OCI-M2 (cell line): ENCODE results near the gene MAGEA8.
"Not testable (repeated sequence)": the region's sequence is repeated elsewhere in the genome, so short reads cannot be mapped to it uniquely, and the experiment has no call there.

Source experiments
- DNase-seq: peaks from one replicate; lab custom pipeline; 2025; ENCODE audit not compliant: unreplicated experiment; lab: John Stamatoyannopoulos, UW

Gene MAGEA8

GRCh38 chrX:149903889-149904748 lies 23.1 kb downstream of the MAGEA8 start:
- peak; percentile 7 for DNase-seq

DNA sequence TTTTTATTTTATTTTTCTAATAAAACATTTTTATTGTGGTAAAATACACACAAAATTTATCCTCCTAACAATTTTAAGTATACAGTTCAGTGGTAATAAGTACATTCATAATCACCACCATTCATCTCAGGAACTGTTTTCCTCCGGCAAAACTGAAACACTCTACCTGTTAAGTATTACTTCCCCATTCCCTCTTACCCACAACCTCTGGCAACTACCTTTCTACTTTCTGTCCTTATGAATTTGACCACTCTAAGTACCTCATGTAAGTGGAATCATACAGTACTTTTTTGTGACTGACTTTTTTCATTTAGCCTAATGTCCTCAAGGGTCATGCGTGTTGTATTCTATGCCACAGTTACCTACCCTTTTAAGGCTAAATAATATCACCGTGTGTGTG lies 27.3 kb downstream of the MAGEA8 start:
- no peak for DNase-seq

DNA sequence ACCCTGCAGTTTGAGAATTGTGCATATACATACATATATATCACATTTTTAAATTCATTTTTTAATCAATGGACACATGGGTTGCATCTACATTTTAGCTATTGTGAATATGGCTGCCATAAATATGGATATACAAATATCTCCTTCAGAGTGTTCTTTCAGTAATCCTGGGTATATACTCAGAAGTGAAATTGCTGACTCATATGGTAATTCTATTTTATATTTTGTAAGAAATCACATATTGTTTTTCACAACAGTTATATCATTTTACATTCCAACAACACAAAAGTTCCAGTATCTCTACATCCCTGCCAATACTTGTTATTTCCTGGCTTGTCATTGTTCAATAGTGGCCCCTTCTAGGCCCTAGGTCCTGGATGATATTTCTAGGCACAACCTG lies 27.7 kb downstream of the MAGEA8 start:
- DNase-seq = no peak

DNA sequence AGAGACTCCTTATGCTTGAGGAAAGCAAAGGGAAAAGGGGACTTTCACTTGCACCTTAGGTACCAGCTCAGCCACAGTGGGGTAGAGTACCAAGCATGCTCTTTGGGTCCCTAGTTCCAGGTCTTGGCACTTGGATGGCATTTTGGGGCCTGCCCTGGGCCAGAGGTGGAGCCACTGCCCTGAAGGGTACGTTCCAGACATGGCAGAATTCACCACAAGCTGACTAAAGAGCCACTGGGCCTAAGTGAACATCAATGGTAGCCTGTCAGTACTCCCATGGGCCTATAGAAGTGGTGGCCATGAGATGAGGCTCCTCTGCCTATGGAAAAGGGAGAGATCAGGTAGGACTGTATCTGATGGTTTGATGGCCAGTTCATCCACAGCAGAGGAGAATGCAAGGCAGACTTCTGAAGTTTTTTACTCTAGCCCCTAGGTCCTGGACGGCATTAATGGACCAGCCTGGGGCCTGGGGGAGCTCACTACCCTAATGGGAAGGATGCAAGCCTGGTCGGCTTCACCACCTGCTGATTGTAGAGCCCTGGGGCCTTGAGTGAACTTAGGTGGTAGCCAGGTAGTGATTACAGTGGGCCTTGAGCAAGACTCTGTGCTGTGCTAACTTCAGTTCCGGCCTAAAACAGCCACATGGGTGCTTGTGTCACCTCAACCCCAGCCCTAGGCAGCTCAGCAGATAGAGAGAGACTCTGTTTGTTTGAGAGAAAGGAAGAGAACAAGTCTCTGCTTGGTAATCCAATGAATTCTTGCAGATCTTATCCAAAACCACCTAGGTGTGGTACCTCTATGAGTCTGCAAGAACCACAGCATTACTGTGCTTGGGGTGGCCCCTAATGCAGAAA lies 28.6 kb downstream of the MAGEA8 start:
- DNase-seq = no peak

GRCh38 chrX:149910178-149910695 lies 29.3 kb downstream of the MAGEA8 start:
- no peak for DNase-seq

DNA sequence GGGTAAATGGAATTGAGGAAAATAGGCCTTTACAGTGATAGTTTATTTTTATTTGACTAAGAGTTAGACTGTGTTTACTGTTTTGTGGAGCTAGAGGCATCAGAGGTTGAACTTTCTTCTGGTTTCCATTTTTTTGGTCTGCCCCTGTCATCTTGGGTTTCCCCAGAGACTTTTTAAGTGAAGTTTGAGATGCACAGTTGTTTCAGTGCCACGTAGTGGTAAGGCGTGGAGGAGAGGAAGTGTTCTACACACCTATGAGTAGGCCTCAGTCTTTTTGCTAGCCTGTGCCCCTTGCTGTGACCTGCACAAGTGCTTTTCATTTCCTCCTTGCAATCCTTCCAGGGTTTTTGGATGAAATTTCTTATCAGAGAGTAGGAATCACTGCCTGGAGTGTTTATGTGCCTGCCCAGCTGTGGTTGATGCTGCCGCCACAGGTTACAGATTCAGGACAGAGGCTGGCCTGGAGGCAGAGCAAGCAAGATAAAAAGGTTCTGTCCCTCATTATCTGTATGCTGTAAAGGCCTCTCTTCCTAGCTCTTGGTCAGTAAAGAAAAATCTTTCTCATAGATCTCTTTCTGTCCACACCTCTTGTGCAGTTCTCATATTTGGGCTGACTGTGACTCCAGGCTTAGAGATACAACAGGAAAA lies 35.9 kb downstream of the MAGEA8 start:
- no peak for DNase-seq

GRCh38 chrX:149923836-149924235 lies 42.9 kb downstream of the MAGEA8 start:
- not testable (repeated sequence) for DNase-seq

GRCh38 chrX:149924434-149924833 lies 43.5 kb downstream of the MAGEA8 start:
- not testable (repeated sequence) for DNase-seq

DNA sequence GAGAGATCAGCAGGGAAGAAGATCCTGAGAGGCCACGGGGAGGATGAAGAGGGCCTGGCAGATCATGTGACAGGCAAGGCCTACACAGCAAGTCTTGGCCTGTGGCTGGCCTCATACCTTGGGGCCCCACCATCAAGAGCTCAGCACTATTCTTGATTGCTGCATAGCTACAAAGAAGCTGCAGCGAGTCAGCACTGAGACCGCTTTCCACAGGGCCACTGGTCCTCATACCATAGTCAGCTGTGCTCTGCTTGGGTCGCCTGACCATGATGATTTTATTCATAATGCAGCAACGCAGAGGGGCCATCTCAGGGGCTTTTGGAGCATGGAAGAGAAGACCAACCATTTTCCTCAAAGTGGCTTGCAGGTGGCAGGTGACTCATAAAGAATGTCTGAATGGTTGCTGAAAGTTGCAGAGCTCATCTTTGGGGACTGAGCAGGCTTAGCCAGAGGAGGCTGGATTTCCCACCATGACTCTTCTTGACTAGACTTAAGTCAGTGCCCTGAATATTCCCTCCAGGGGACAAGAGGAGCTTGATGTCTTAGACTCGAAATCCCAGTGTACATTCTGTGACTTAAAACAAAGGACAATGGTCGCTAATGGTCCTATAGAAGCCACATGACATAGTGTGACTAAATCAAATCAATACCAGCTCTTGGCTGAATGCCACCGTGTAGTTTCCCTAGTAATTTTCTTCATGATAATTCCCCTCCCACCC lies 46.4 kb downstream of the MAGEA8 start:
- not testable (repeated sequence) for DNase-seq

DNA sequence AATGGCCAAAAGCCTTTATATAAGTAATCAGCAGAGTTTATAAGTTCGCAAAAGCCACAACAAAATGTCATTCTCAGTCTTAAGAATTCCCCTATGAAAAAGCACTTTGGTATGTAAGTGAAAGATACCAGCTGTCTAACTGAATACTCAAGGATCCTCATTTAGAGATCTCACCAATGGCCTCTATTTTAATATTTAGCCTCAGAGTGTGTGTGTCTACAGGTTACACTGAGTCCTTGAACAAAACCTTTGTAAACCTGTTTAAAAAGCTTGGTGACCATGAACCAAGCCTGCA lies 46.9 kb downstream of the MAGEA8 start:
- not testable (repeated sequence) for DNase-seq

- DNase-seq = not testable (repeated sequence)
These were observed 47.7 kb downstream of the MAGEA8 start for GRCh38 chrX:149928635-149929034.

- not testable (repeated sequence) for DNase-seq
These were observed 48.4 kb downstream of the MAGEA8 start, which contains the start of gene HSFX4 for GRCh38 chrX:149929400-149929799. Gene HSFX4, plus strand, starts transcription at chrX:149929573. Its CDS starts 72 bp downstream, at chrX:149929645.

- DNase-seq = not testable (repeated sequence)
These were observed 50.4 kb downstream of the MAGEA8 start for GRCh38 chrX:149931355-149931754.

DNA sequence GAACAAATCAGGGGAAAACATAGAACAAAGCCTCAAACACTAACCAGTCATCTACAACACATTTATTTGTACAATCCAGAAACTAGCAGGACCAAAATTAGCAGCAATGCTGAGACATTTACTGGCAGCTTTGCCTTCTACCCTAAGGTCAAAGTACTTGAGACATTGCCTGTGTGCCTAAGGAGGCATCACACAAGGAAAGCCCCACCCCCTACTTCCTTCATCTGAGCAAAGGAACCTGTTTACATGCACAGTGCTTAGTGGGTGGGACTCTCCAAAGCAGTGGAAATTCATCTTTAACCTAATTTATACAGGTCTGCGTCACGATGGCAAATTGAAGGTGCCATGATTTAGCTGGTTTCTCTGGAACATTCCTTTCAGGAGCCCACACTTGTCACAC lies 51.2 kb downstream of the MAGEA8 start:
- DNase-seq = not testable (repeated sequence)

DNA sequence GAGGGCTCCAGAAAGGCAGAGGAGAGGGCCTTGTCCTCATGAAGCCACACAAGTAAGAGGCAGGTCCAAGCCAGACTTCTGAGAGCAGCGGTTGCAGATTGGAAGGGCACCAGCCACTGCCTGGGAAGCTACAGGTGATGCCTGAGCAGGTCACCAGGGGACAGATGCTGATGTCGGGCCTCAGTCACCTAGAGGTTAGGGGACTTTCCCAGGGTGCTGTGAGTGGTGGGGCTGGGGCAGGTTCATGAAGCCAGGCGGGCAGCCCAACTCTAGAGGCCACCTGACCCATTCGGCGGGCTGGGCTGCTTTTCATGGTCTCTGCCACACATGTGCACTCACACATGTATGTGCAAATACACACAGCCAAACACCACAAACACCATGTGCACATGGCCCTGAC lies 52.0 kb downstream of the MAGEA8 start:
- not testable (repeated sequence) for DNase-seq

GRCh38 chrX:149933547-149933946 lies 52.6 kb downstream of the MAGEA8 start:
- DNase-seq = not testable (repeated sequence)
